ENCODE measurements around the gene NT5C2.
"Not testable (repeated sequence)": the region's sequence is repeated elsewhere in the genome, so short reads cannot be mapped to it uniquely, and the experiment has no call there.

GRCh38 chr10:103224721-103225120 lies 31.6 kb upstream of the NT5C2 start:
- not testable (repeated sequence) for TF ChIP-seq CTCF (IDR thresholded peaks at IDR 0.05; ENCODE audit: low read depth, low read length, poor library complexity, severe bottlenecking); EZH2phosphoT487 (IDR thresholded peaks at IDR 0.05; ENCODE audit: borderline replicate concordance, low read length)
